Activated T-cell treated with anti-CD3 and anti-CD28 coated beads for 4 hours (primary cell): ENCODE data around the gene OR2L8.

Experiments used
- DNase-seq: peaks from one replicate; pipeline ENCODE4 v3.0.0-alpha.2; 2020

Gene OR2L8

DNA sequence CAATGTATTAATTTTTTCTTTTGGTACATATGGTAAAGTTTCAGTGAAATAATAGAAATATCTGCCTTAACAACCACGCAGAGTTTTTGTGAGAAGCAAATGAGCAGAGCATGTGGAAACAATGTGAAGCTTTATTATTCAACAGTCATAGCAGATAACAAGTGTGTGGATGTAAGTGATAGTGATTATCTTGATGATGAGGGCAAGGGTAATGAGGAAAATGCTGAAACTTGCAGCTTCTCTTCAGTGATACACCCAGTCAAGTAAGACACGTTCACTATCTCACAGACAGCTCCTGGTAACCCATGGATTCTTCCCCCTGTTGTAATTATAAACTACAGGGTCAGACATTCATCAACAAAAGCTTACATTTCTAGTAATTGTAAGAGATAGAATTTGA is 50.2 kb downstream of the OR2L8 start:
- no peak for DNase-seq
